AG09319 (cell line): ENCODE data around the gene RRAD.
A peak's percentile ranks its signal among the peaks of the same experiment; 100 is the strongest.
"Not testable (repeated sequence)": the region's sequence is repeated elsewhere in the genome, so short reads cannot be mapped to it uniquely, and the experiment has no call there.

Source experiments
- DNase-seq: peaks from one replicate; pipeline ENCODE4 v3.0.0-alpha.2; 2010; ENCODE audit warnings: low read depth; ENCODE audit errors: extremely low read depth
- TF ChIP-seq, protein P1 (sequence below): IDR thresholded peaks from 2 replicates; pipeline ENCODE4 v1.5.1; 2011; ENCODE audit warnings: low read depth, mild to moderate bottlenecking, inconsistent platforms, low read length, moderate library complexity

The RRAD gene

DNA sequence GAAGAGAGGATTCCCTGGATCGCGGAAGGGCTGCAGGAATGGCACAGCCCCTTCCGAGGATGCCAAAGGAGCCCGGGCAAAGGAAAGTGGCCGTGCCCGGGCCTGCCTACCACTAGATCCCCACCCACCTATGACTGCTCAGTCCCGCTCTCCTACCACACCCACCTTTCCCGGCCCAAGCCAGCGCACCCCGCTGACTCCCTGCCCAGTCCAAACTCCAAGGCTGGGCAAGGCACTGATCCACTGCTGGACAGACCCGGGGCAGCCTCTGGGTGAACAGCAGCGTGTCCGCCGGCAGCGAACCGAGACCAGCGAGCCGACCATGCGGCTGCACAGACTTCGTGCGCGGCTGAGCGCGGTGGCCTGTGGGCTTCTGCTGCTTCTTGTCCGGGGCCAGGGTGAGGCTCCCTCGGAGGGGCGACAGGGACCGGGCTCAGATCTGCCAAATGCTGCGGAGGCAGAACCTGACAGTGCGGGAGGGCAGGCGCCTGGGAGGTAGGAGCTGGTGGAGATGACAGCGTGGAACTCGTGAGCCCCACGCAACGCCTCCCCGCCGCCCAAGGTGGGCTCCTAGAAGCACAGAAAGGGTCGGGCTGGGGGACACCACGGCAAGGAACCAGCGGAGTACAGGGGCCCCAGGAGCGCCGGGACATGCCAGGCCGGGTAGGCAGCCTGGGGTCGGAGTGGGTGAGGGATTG lies 10.1 kb upstream of the RRAD start, which contains the start of gene CES2:
TSS of gene CES2 (plus strand) at position 203 of the 698 bp plus-strand sequence. CDS start at position 323, 120 bp downstream.
- DNase-seq: no peak
- TF ChIP-seq, protein P1, sequence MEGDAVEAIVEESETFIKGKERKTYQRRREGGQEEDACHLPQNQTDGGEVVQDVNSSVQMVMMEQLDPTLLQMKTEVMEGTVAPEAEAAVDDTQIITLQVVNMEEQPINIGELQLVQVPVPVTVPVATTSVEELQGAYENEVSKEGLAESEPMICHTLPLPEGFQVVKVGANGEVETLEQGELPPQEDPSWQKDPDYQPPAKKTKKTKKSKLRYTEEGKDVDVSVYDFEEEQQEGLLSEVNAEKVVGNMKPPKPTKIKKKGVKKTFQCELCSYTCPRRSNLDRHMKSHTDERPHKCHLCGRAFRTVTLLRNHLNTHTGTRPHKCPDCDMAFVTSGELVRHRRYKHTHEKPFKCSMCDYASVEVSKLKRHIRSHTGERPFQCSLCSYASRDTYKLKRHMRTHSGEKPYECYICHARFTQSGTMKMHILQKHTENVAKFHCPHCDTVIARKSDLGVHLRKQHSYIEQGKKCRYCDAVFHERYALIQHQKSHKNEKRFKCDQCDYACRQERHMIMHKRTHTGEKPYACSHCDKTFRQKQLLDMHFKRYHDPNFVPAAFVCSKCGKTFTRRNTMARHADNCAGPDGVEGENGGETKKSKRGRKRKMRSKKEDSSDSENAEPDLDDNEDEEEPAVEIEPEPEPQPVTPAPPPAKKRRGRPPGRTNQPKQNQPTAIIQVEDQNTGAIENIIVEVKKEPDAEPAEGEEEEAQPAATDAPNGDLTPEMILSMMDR: no peak

DNA sequence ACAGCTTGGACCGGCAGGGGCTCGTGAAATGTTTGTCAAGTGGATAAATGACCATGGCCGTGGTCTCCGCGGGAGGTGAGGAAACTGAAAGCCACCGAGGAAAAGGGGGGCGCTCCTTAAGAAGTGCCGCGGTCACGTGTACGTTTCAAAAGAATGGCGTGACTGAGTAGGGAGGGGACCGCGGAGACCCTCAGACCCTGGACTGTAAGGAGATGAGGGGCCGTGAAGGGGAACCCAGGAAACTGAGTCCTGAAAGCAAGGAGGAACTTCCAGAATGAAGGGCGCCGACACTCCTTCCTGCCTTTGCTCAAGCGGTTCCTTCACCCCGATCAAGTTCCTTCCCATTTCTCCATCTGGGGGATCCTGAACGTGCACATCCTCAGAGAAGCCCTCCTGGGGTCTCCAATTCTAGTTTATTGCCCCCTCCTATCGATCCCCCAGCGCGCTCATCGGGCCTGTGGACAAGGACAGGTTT lies 9.5 kb upstream of the RRAD start:
- DNase-seq: not testable (repeated sequence)

DNA sequence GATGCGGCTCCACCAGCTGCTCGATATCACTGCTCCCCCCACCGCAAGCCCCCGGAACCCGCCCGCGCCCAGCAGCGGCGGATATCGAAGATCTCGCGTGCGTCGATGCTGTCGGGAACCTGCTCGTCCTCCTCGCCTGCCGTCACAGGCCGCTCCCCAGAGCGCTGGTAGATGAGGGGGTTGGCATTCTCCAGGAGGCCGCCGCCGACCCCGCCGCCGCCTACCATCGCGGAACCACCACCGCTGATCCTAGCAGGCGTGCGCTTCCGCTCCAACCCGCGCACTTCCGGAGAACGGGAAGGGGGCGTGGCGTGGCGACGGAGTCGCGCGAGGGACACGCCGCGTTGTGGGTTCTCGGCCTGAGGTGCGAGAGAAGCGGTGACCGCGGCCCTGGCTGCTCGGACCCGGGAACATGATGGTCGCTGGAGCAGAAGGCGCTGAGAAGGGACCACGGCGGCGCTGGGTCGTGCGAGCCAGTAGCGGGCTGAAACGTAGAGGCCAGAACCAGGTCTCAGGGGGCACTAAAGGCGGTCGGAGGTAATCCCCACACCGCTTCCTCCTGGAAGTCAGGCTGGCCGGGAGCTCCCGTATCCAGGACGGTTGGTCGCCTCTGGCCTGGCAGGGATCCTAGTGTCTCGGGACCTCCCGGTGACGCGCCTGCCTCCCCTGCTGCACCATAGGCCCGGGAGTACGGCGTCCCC lies 9.0 kb upstream of the RRAD start, which contains the start of gene CIAO2B:
TSS of gene CIAO2B (minus strand) at position 265 of the 701 bp plus-strand sequence. CDS start at position 227, 38 bp downstream.
- TF ChIP-seq, protein P1: no peak
- peak; percentile 44 for DNase-seq

DNA sequence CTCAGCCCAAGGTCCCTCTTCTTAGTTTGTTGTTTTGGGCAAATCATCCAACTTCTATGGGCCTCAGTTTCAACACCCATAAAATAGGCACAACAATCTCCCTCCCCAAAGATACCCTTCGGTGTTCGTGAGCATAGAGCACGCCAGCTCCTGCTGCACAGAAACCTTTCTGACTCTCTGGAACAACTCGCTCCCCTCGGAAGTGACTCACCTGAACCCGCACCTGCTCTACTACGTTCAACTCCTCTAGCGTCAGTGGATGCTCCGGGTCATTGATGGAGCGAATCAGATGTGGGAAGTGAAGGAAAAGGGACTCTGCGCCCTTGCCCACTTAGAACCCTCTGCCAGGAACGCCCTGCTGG lies 8.4 kb upstream of the RRAD start:
- TF ChIP-seq, protein P1: no peak
- DNase-seq: no peak

DNA sequence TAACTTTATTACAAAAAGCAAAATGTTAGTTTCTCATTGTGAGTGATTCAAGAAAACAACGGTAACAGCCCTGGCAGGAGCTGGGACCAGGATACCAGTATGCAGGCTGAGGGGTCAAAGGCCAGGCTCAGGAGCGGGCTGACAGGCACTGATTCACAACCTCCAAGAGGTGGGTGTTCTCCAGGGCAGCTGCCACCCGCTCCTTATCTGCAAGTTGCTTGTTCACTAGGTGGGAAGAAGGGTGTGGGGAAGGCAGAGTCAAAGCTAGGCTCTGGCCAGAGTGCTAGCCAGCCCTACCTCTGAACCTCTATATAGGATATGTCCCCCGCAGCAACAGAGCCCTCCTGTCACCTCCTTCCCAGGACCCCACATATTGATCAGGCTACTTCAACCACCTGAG lies 6.7 kb upstream of the RRAD start:
- no peak for DNase-seq
- TF ChIP-seq, protein P1: no peak

DNA sequence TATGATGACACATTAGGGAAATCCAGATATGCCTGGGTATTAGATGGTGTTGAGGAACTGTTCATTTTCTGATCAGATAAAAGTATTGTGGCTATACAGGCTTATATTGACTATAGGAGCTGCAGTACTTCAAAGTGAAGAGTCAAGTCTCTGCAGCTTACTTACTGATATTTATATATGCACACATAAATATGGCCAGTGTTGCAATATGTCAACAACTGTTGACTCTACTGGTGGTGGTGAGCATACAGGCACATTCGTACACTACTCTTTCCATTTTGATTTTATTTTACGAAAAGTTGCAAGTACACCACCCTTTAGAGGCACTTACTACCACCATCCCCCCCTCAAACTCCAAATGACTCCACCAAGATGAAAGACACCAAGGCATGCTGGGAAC lies 6.3 kb upstream of the RRAD start:
- TF ChIP-seq, protein P1: no peak

DNA sequence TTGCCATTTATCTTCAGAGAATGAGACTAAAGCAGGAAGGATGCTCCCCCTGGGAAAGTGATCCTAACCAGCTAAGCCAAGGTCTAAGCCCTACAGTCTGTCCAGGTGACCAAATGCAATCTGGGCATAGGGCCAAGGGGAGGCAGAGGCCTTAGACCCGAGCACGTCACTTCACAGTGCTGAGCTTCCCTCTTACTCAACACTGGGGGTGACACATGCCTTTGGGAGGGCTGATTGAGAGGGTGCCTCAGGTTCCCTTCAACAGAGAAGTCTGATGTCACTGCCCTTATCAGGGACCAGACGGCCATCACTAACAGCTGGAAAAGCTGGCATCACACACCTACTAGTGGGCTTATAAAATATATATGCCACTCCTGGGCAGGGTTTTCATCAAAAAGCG lies 4.9 kb upstream of the RRAD start:
- DNase-seq: no peak
- TF ChIP-seq, protein P1: no peak

More for the DNA sequence above, 6.3 kb upstream of the RRAD start:
- no peak for DNase-seq
